Activated CD8-positive, alpha-beta T cell treated with anti-CD3 and anti-CD28 coated beads for 36 hours (primary cell): ENCODE measurements around the gene REPIN1. TPM values are rescaled to one million over a fixed set of nuclear protein-coding genes. Genes with fewer than 3 reads are reported as not detected.

Experiments used
- ATAC-seq: fragments of 200-7000 bp; cut with Tn5 transposase; one replicate; pipeline ENCODE4 v1.10.0; 2021; ENCODE audit warnings: mild to moderate bottlenecking, moderate library complexity
- CTCF ChIA-PET: fragments of 350-600 bp; sonication (Branson Sonifier 250); formaldehyde crosslinking; loops from one replicate; lab custom pipeline; 2021; ENCODE audit warnings: antibody characterized with exemption; lab: Charles Lee
- POLR2A ChIA-PET: fragments of 350-600 bp; sonication (Branson Sonifier 250); formaldehyde crosslinking; loops from one replicate; lab custom pipeline; 2021; ENCODE audit warnings: antibody characterized with exemption; lab: Charles Lee
- DNase-seq: peaks from one replicate; pipeline ENCODE4 v3.0.0-alpha.2; 2020
- H3K27ac Mint-ChIP-seq: one replicate; pipeline ENCODE4 v1.8.0; 2021; ENCODE audit warnings: mild to moderate bottlenecking, mixed read lengths
- H3K27me3 Mint-ChIP-seq: one replicate; pipeline ENCODE4 v1.8.0; 2021; ENCODE audit warnings: mixed read lengths
- H3K36me3 Mint-ChIP-seq: one replicate; pipeline ENCODE4 v1.8.0; 2021; ENCODE audit warnings: low read depth, mixed read lengths
- H3K4me1 Mint-ChIP-seq: one replicate; pipeline ENCODE4 v1.8.0; 2021; ENCODE audit warnings: low read depth, mixed read lengths
- H3K4me3 Mint-ChIP-seq: one replicate; pipeline ENCODE4 v1.8.0; 2021; ENCODE audit warnings: mild to moderate bottlenecking, moderate library complexity, mixed read lengths
- H3K9me3 Mint-ChIP-seq: one replicate; pipeline ENCODE4 v1.8.0; 2021; ENCODE audit warnings: mixed read lengths
- CTCF ChIP-seq: fragments of 200-600 bp; IDR thresholded peaks from one replicate; pipeline ENCODE4 v1.8.0; 2022; ENCODE audit warnings: antibody characterized with exemption, mild to moderate bottlenecking
- intact Hi-C: fragments of 100-400 bp; cut with micrococcal nuclease; formaldehyde crosslinking; loops from one replicate; pipeline ENCODE4 v1.10.0; 2022
- total RNA-seq, 2 experiments: library from RNA; stranded (reverse); gene quantifications; one replicate each; pipeline ENCODE4 v1.2.3, GENCODE V29; 2021

Gene REPIN1
- total RNA-seq, 2 experiments from 2014 or later: 56.0 to 59.2 TPM

- Mint-ChIP-seq H3K36me3 (no peaks in the 10 kb centered on the region), H3K4me3 (no peak overlapping the region), H3K9me3 (no peaks in the 10 kb centered on the region), H3K27me3 (no peaks in the 10 kb centered on the region), H3K4me1 (peaks cover 5% of the 10 kb centered on the region), H3K27ac (no peak overlapping the region)
- intact Hi-C loops: loop anchor here (10.0 kb wide), 1 partner anchor 403 kb away; no protein-coding TSS in a partner anchor
- no peak for TF ChIP-seq CTCF
- CTCF ChIA-PET: no interaction called here
- no peak for ATAC-seq
- POLR2A ChIA-PET: no interaction called here
- DNase-seq: no peak
These were observed 16.9 kb upstream of the REPIN1 start for GRCh38 chr7:150351587-150352194.

GRCh38 chr7:150355666-150356059 lies 13.0 kb upstream of the REPIN1 start:
- Mint-ChIP-seq H3K4me1 (peaks cover 38% of the 10 kb centered on the region), H3K27ac (no peak overlapping the region), H3K27me3 (no peaks in the 10 kb centered on the region), H3K36me3 (peaks cover 3% of the 10 kb centered on the region), H3K9me3 (no peaks in the 10 kb centered on the region), H3K4me3 (no peak overlapping the region)
- ATAC-seq: no peak
- intact Hi-C loops: loop anchor here (1.0 to 10.0 kb wide), 3 partner anchors 52 to 399 kb away; a partner anchor contains a TSS
- CTCF ChIA-PET: interaction anchor here (0.7 to 3.0 kb wide), 12 partner anchors 10 to 582 kb away, joined by 3 to 15 read pairs (median 4); a partner anchor contains a TSS
- POLR2A ChIA-PET: interaction anchor here (0.9 kb wide), 1 partner anchor 49 kb away, joined by 3 read pairs; no protein-coding TSS in a partner anchor
- no peak for DNase-seq
- TF ChIP-seq CTCF: no peak

- DNase-seq (peak; percentile 38), ATAC-seq (peak; percentile 17)
- Mint-ChIP-seq H3K36me3 (peaks cover 3% of the 10 kb centered on the region), H3K4me1 (peaks cover 38% of the 10 kb centered on the region), H3K9me3 (no peaks in the 10 kb centered on the region), H3K27ac (no peak overlapping the region), H3K27me3 (no peaks in the 10 kb centered on the region), H3K4me3 (peak overlapping the region; percentile 2)
- TF ChIP-seq CTCF: peak; percentile 89
- POLR2A ChIA-PET: interaction anchor here (1.1 kb wide), 1 partner anchor 12 kb away, joined by 4 read pairs; the partner anchor contains the start of gene REPIN1
- intact Hi-C loops: loop anchor here (1.0 to 10.0 kb wide), 3 partner anchors 51 to 398 kb away; a partner anchor contains a TSS
- CTCF ChIA-PET: interaction anchor here (0.7 to 3.0 kb wide), 13 partner anchors 10 to 581 kb away, joined by 3 to 15 read pairs (median 6); a partner anchor contains a TSS
These were observed 12.2 kb upstream of the REPIN1 start for GRCh38 chr7:150356265-150356897.

- Mint-ChIP-seq H3K4me3 (peak overlapping the region; percentile 64), H3K4me1 (peaks cover 42% of the 10 kb centered on the region), H3K27me3 (no peaks in the 10 kb centered on the region), H3K36me3 (peaks cover 3% of the 10 kb centered on the region), H3K27ac (peak overlapping the region; percentile 92), H3K9me3 (no peaks in the 10 kb centered on the region)
- CTCF ChIA-PET: interaction anchor here (1.0 to 3.0 kb wide), 13 partner anchors 8 to 64 kb away, joined by 3 to 15 read pairs (median 5); partner anchors contain the start of gene REPIN1
- peak; percentile 79 for ATAC-seq
- POLR2A ChIA-PET: interaction anchor here (0.6 to 2.1 kb wide), 7 partner anchors 11 to 123 kb away, joined by 3 to 10 read pairs (median 4); partner anchors contain the start of genes ACTR3C, GIMAP8, LRRC61 and REPIN1
- intact Hi-C loops: loop anchor here (5.0 to 10.0 kb wide), 2 partner anchors 50 to 398 kb away; a partner anchor contains a TSS
- peak; percentile 93 for DNase-seq
- TF ChIP-seq CTCF: no peak
These were observed 11.4 kb upstream of the REPIN1 start for GRCh38 chr7:150357270-150357669.
